ENCODE data around the gene TIGD3.

Gene TIGD3

GRCh38 chr11:65390996-65391395 is 36.4 kb downstream of the TIGD3 start:
- no peak for DNase-seq

GRCh38 chr11:65392186-65392829 is 37.8 kb downstream of the TIGD3 start:
- DNase-seq = no peak

- DNase-seq = no peak
These were observed 38.3 kb downstream of the TIGD3 start for GRCh38 chr11:65392899-65393298.

GRCh38 chr11:65393513-65394079 is 39.0 kb downstream of the TIGD3 start:
- DNase-seq = no peak

- no peak for DNase-seq
These were observed 39.6 kb downstream of the TIGD3 start for GRCh38 chr11:65394125-65394536.

- DNase-seq = no peak
These were observed 41.5 kb downstream of the TIGD3 start for GRCh38 chr11:65395961-65396530.

- no peak for DNase-seq
These were observed 42.5 kb downstream of the TIGD3 start for GRCh38 chr11:65396769-65397745.

GRCh38 chr11:65398362-65398910 is 43.9 kb downstream of the TIGD3 start:
- DNase-seq = no peak

- no peak for DNase-seq
These were observed 44.7 kb downstream of the TIGD3 start for GRCh38 chr11:65399249-65399648.

- DNase-seq = no peak
These were observed 45.3 kb downstream of the TIGD3 start for GRCh38 chr11:65399845-65400244.

- no peak for DNase-seq
These were observed 45.9 kb downstream of the TIGD3 start for GRCh38 chr11:65400307-65401072.

GRCh38 chr11:65401073-65401802 is 46.7 kb downstream of the TIGD3 start:
- DNase-seq = no peak

GRCh38 chr11:65401803-65402248 is 47.3 kb downstream of the TIGD3 start:
- no peak for DNase-seq

GRCh38 chr11:65402790-65403189 is 48.2 kb downstream of the TIGD3 start:
- no peak for DNase-seq

GRCh38 chr11:65403607-65404121 is 49.1 kb downstream of the TIGD3 start:
- peak; percentile 13 for DNase-seq

GRCh38 chr11:65404210-65404609 is 49.7 kb downstream of the TIGD3 start:
- no peak for DNase-seq

- no peak for DNase-seq
These were observed 50.2 kb downstream of the TIGD3 start for GRCh38 chr11:65404638-65405339.
